ENCODE data around the gene BNIP5.

DNA sequence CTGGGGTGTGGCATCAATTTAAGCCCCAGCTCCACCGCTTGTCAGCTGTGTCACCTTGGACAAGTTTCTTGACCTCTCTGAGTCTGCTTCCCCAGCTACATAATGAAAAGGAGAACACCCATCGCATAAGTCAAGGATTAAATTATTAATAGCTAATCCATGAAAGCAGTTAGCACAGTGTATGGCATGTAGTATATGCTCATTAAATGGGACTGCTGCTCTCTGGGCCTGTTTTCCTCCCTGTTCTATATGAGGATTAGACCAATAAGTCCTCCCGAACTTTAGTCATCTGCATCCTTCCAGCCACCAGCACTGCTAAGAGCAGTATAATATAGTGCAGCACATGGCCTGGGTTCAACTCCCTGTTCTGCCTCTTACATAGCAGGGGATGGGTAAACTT lies 31.1 kb upstream of the BNIP5 start:
- TF ChIP-seq POLR2A (IDR thresholded peaks at IDR 0.05), result no peak
- TF ChIP-seq, protein P1, sequence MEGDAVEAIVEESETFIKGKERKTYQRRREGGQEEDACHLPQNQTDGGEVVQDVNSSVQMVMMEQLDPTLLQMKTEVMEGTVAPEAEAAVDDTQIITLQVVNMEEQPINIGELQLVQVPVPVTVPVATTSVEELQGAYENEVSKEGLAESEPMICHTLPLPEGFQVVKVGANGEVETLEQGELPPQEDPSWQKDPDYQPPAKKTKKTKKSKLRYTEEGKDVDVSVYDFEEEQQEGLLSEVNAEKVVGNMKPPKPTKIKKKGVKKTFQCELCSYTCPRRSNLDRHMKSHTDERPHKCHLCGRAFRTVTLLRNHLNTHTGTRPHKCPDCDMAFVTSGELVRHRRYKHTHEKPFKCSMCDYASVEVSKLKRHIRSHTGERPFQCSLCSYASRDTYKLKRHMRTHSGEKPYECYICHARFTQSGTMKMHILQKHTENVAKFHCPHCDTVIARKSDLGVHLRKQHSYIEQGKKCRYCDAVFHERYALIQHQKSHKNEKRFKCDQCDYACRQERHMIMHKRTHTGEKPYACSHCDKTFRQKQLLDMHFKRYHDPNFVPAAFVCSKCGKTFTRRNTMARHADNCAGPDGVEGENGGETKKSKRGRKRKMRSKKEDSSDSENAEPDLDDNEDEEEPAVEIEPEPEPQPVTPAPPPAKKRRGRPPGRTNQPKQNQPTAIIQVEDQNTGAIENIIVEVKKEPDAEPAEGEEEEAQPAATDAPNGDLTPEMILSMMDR (IDR thresholded peaks at IDR 0.05), result no peak
